ENCODE measurements around the gene PRDM5.

GRCh38 chr4:120919358-120919757 lies 3.2 kb downstream of the PRDM5 start:
- no peak for TF ChIP-seq RBFOX2 (IDR thresholded peaks at IDR 0.05; ENCODE audit: low read depth, low read length)
- no peak for TF ChIP-seq CTCF (IDR thresholded peaks at IDR 0.05 in 2 of 3, conservative IDR thresholded peaks at IDR 0.05 in 1 of 3; ENCODE audit: insufficient read depth in 2 of 3, low read depth in 1 of 3, low read length in 3 of 3)
- TF ChIP-seq, protein P1, sequence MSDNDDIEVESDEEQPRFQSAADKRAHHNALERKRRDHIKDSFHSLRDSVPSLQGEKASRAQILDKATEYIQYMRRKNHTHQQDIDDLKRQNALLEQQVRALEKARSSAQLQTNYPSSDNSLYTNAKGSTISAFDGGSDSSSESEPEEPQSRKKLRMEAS (CRISPR knock-in tag; IDR thresholded peaks at IDR 0.05): no peak
- TF ChIP-seq HSF4 (CRISPR knock-in tag; IDR thresholded peaks at IDR 0.05; ENCODE audit: borderline replicate concordance): no peak
- TF ChIP-seq NFYB (IDR thresholded peaks at IDR 0.05; ENCODE audit: extremely low read depth, insufficient read length): no peak
- TF ChIP-seq SP2 (IDR thresholded peaks at IDR 0.05; ENCODE audit: extremely low read depth, low read depth, low read length, poor library complexity, severe bottlenecking): no peak
